Vagina (tissue), 2 donors: ENCODE data around the gene RELL1. TPM values are rescaled to one million over a fixed set of nuclear protein-coding genes. Genes with fewer than 3 reads are reported as not detected.

Source experiments
- DNase-seq, 2 donors: peaks; one replicate each; pipeline ENCODE4 v3.0.0-alpha.2; 2017; ENCODE audit errors: extremely low spot score in 2 of 2
- H3K27ac ChIP-seq: fragments of 200-600 bp; sonication (generic); one replicate; pipeline ENCODE4 v1.5.1; 2019
- H3K27me3 ChIP-seq: fragments of 200-600 bp; sonication (generic); one replicate; pipeline ENCODE4 v1.5.1; 2019
- H3K36me3 ChIP-seq, 2 donors: fragments of 200-600 bp; sonication (generic); one replicate each; pipeline ENCODE4 v1.5.1; 2017 to 2019
- H3K4me1 ChIP-seq: fragments of 200-600 bp; sonication (generic); one replicate; pipeline ENCODE4 v1.5.1; 2019
- H3K4me3 ChIP-seq, 2 donors: fragments of 200-600 bp; sonication (generic); 1 replicate in 1 of 2; 2 replicates in 1 of 2; pipeline ENCODE4 v1.5.1; 2016 to 2019
- H3K9me3 ChIP-seq: fragments of 200-600 bp; sonication (generic); one replicate; pipeline ENCODE4 v1.5.1; 2019
- CTCF ChIP-seq, 3 experiments: fragments of 450-650 bp in 2 of 3; fragments of 200-600 bp in 1 of 3; sonication (generic) in 1 of 3; IDR thresholded peaks; one replicate each; pipeline ENCODE4 v1.5.1; 2017 to 2019; ENCODE audit warnings: antibody characterized with exemption in 3 of 3, mild to moderate bottlenecking in 2 of 3, moderate library complexity in 2 of 3
- POLR2A ChIP-seq, 2 donors: fragments of 450-650 bp; IDR thresholded peaks; one replicate each; pipeline ENCODE4 v1.6.1; 2017; ENCODE audit warnings: antibody characterized with exemption in 2 of 2, mild to moderate bottlenecking in 2 of 2, moderate library complexity in 2 of 2
- POLR2AphosphoS5 ChIP-seq, 2 donors: sonication (generic); formaldehyde crosslinking; IDR thresholded peaks; one replicate each; pipeline ENCODE4 v1.9.0; 2017; ENCODE audit warnings: antibody characterized with exemption in 2 of 2, mild to moderate bottlenecking in 2 of 2, low read depth in 1 of 2; ENCODE audit not compliant: insufficient read depth in 1 of 2
- intact Hi-C: fragments of 100-400 bp; cut with DNase I; formaldehyde crosslinking; loops from one replicate; pipeline ENCODE4 v1.15.1; 2023
- total RNA-seq: library from RNA; depleted of rRNA; stranded (reverse); fragments of >200 nt; gene quantifications from one replicate; pipeline ENCODE4 v1.2.3, GENCODE V29; 2016

RELL1 gene
- total RNA-seq, 1 donor from 2014 or later, result 38.8 TPM

DNA sequence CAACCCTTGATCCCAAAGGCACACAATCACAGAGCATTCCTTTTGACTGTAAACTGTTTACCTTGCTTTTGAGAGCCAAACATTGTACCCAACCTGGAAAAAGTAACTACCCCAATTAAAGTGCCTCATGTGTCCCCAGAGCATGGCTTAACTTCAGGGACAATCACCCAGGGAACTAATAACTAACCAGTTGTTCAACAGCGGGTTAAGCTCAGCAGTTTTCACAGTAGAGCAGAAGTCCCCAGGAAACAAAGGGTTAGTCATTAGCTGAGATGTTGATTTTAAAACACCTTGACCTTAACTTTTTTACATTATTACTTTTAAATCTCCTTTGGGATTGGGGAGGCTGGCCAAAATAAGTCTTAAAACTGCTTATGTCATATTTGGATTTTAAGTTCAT is 94.8 kb downstream of the RELL1 start:
- intact Hi-C loops, result no loop called here
- no peak overlapping the region for H3K4me3 ChIP-seq

DNA sequence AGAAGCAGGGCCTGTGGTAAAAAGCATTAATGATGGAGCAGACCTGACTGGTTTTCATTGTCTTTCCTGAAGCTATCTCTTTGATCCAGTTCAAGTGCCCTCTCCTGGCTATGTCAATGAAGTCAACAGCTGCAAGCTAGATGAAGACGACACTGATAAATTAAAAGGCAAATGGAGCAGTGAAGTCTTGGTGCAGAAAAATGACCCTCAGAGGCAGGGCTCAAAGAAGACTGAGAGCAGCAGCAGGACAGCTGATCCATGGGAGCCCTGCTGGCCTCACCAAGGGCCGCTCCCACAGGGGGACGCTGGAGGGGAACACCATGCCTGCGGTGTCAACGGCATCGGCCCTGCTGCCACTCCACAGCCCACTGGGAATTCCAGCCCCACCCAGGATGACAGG is 96.2 kb downstream of the RELL1 start:
- intact Hi-C loops, result no loop called here
- no peaks in the 10 kb centered on the region for H3K36me3 ChIP-seq
- H3K4me3 ChIP-seq, result no peak overlapping the region
- DNase-seq, result no peak
- H3K9me3 ChIP-seq, result no peaks in the 10 kb centered on the region
- H3K27me3 ChIP-seq, result no peaks in the 10 kb centered on the region
- TF ChIP-seq POLR2AphosphoS5 (IDR thresholded peaks at IDR 0.05; ENCODE audit: insufficient read depth in 1 of 2, low read depth in 1 of 2) (no peak), POLR2A (IDR thresholded peaks at IDR 0.05) (no peak), CTCF (IDR thresholded peaks at IDR 0.05) (no peak)
- no peak overlapping the region for H3K27ac ChIP-seq
- no peaks in the 10 kb centered on the region for H3K4me1 ChIP-seq

More for the DNA sequence above, 94.8 kb downstream of the RELL1 start:
- no peak for DNase-seq
- no peaks in the 10 kb centered on the region for H3K9me3 ChIP-seq
- no peaks in the 10 kb centered on the region for H3K27me3 ChIP-seq
- no peaks in the 10 kb centered on the region for H3K4me1 ChIP-seq
- H3K36me3 ChIP-seq, result no peaks in the 10 kb centered on the region
- TF ChIP-seq CTCF (IDR thresholded peaks at IDR 0.05) (no peak), POLR2AphosphoS5 (IDR thresholded peaks at IDR 0.05; ENCODE audit: insufficient read depth in 1 of 2, low read depth in 1 of 2) (no peak), POLR2A (IDR thresholded peaks at IDR 0.05) (no peak)
- H3K27ac ChIP-seq, result no peak overlapping the region

GRCh38 chr4:37588150-37588549 is 98.0 kb downstream of the RELL1 start:
- Histone ChIP-seq H3K9me3 (no peaks in the 10 kb centered on the region), H3K27me3 (no peaks in the 10 kb centered on the region), H3K4me1 (no peaks in the 10 kb centered on the region), H3K27ac (no peak overlapping the region), H3K36me3 (no peaks in the 10 kb centered on the region), H3K4me3 (no peak overlapping the region)
- intact Hi-C loops, result no loop called here
- no peak for DNase-seq
- no peak for TF ChIP-seq CTCF (IDR thresholded peaks at IDR 0.05)

- Histone ChIP-seq H3K36me3 (no peaks in the 10 kb centered on the region), H3K4me1 (no peaks in the 10 kb centered on the region), H3K9me3 (no peaks in the 10 kb centered on the region), H3K27me3 (no peaks in the 10 kb centered on the region), H3K4me3 (no peak overlapping the region), H3K27ac (no peak overlapping the region)
- no peak for DNase-seq
- no peak for TF ChIP-seq POLR2A (IDR thresholded peaks at IDR 0.05)
- TF ChIP-seq CTCF (IDR thresholded peaks at IDR 0.05), result no peak
- TF ChIP-seq POLR2AphosphoS5 (IDR thresholded peaks at IDR 0.05; ENCODE audit: insufficient read depth in 1 of 2, low read depth in 1 of 2), result no peak
- intact Hi-C loops, result no loop called here
Observed at GRCh38 chr4:37586194-37586593, 100.0 kb downstream of the RELL1 start.

- intact Hi-C loops, result no loop called here
- Histone ChIP-seq H3K36me3 (no peaks in the 10 kb centered on the region), H3K27ac (no peak overlapping the region)
Observed at GRCh38 chr4:37584493-37585060, 101.6 kb downstream of the RELL1 start.

More at GRCh38 chr4:37584493-37585060, 101.6 kb downstream of the RELL1 start:
- H3K4me3 ChIP-seq, result no peak overlapping the region
- no peak for TF ChIP-seq CTCF (IDR thresholded peaks at IDR 0.05)
- no peak for TF ChIP-seq POLR2A (IDR thresholded peaks at IDR 0.05)
- TF ChIP-seq POLR2AphosphoS5 (IDR thresholded peaks at IDR 0.05; ENCODE audit: insufficient read depth in 1 of 2, low read depth in 1 of 2), result no peak
- no peak for DNase-seq
- no peaks in the 10 kb centered on the region for H3K27me3 ChIP-seq
- no peaks in the 10 kb centered on the region for H3K4me1 ChIP-seq
- no peaks in the 10 kb centered on the region for H3K9me3 ChIP-seq
